BJ (cell line): ENCODE results near the gene CD247. TPM values are rescaled to one million over a fixed set of nuclear protein-coding genes. Genes with fewer than 3 reads are reported as not detected.

Experiments
- CTCF ChIA-PET: fragments of 350-600 bp; formaldehyde crosslinking; extraction: SDS; loops from one replicate; lab custom pipeline; 2021; ENCODE audit warnings: antibody characterized with exemption, inconsistent platforms; lab: Yijun Ruan, JAX
- POLR2A ChIA-PET: fragments of 300-600 bp; sonication (Branson Sonifier 250); formaldehyde crosslinking; extraction: SDS; loops from one replicate; lab custom pipeline; 2021; ENCODE audit warnings: antibody characterized with exemption; lab: Charles Lee
- DNase-seq: peaks from one replicate; pipeline ENCODE4 v3.0.0-alpha.2; 2011; ENCODE audit warnings: low read depth
- H3K27me3 ChIP-seq: 2 replicates; pipeline ENCODE4 v1.6.0; 2011; ENCODE audit warnings: low read length; ENCODE audit not compliant: control insufficient read depth, insufficient read depth
- H3K36me3 ChIP-seq: 2 replicates; pipeline ENCODE4 v1.5.1; 2011; ENCODE audit warnings: low read length; ENCODE audit not compliant: control insufficient read depth, insufficient read depth
- H3K4me3 ChIP-seq: 2 replicates; pipeline ENCODE4 v1.5.1; 2011; ENCODE audit warnings: low read depth, mild to moderate bottlenecking, control low read depth, low read length
- CTCF ChIP-seq: IDR thresholded peaks from 2 replicates; pipeline ENCODE4 v1.5.1; 2011; ENCODE audit warnings: low read depth, mild to moderate bottlenecking, control low read depth, inconsistent platforms, low read length, moderate library complexity; ENCODE audit not compliant: insufficient read depth
- polyA plus RNA-seq: library from polyadenylated mRNA; depleted of rRNA; stranded (reverse); fragments of >200 nt; gene quantifications from 2 replicates; pipeline ENCODE4 v1.2.3, GENCODE V29; 2011

Gene CD247
- polyA plus RNA-seq, 1 experiment, result not detected

- no peak for DNase-seq
- Histone ChIP-seq H3K4me3 (no peak overlapping the region), H3K36me3 (no peaks in the 10 kb centered on the region), H3K27me3 (peaks cover 6% of the 10 kb centered on the region; the same call in 1 of the 2 replicates)
- ChIA-PET POLR2A (no interaction called here), CTCF (interaction anchor here (1.8 to 4.9 kb wide), 2 partner anchors 15 to 83 kb away, joined by 5 to 38 read pairs; no protein-coding TSS in a partner anchor)
- TF ChIP-seq CTCF, result no peak
These were observed 61.4 kb downstream of the CD247 start for GRCh38 chr1:167456926-167457325.

- CTCF ChIA-PET, result interaction anchor here (0.7 to 4.9 kb wide), 4 partner anchors 15 to 189 kb away, joined by 4 to 38 read pairs (median 4); no protein-coding TSS in a partner anchor
- peaks cover 6% of the 10 kb centered on the region; the same call in 1 of the 2 replicates for H3K27me3 ChIP-seq
- TF ChIP-seq CTCF, result no peak
- H3K4me3 ChIP-seq, result no peak overlapping the region
- H3K36me3 ChIP-seq, result no peaks in the 10 kb centered on the region
- POLR2A ChIA-PET, result no interaction called here
- DNase-seq, result no peak
These were observed 61.8 kb downstream of the CD247 start for GRCh38 chr1:167456524-167456923.

GRCh38 chr1:167455786-167456446, 62.4 kb downstream of the CD247 start:
- DNase-seq, result no peak
- Histone ChIP-seq H3K27me3 (peaks cover 6% of the 10 kb centered on the region; the same call in 1 of the 2 replicates), H3K4me3 (peak overlapping the region; percentile 50), H3K36me3 (no peaks in the 10 kb centered on the region)
- POLR2A ChIA-PET, result no interaction called here
- CTCF ChIA-PET, result interaction anchor here (0.7 to 4.9 kb wide), 6 partner anchors 14 to 188 kb away, joined by 3 to 38 read pairs (median 4); no protein-coding TSS in a partner anchor
- no peak for TF ChIP-seq CTCF

GRCh38 chr1:167454894-167455785, 63.2 kb downstream of the CD247 start:
- peak overlapping the region; percentile 50 for H3K4me3 ChIP-seq
- TF ChIP-seq CTCF, result no peak
- POLR2A ChIA-PET, result interaction anchor here (0.7 kb wide), 1 partner anchor 682 kb away, joined by 3 read pairs; the partner anchor contains the start of gene GPR161
- H3K27me3 ChIP-seq, result peaks cover 6% of the 10 kb centered on the region; the same call in 1 of the 2 replicates
- CTCF ChIA-PET, result interaction anchor here (0.8 to 4.9 kb wide), 7 partner anchors 13 to 389 kb away, joined by 3 to 38 read pairs (median 5); no protein-coding TSS in a partner anchor
- H3K36me3 ChIP-seq, result no peaks in the 10 kb centered on the region
- no peak for DNase-seq
